GM18951 (cell line): ENCODE results near the gene CDKN2AIPNL.
"Not testable (repeated sequence)": the region's sequence is repeated elsewhere in the genome, so short reads cannot be mapped to it uniquely, and the experiment has no call there.

Source experiments
- POLR2A ChIP-seq: IDR thresholded peaks from 4 replicates; pipeline ENCODE4 v1.6.1; 2011; ENCODE audit warnings: mild to moderate bottlenecking; ENCODE audit not compliant: insufficient read length, insufficient read depth; ENCODE audit errors: extremely low read depth
- in situ Hi-C: fragments of 300-500 bp; cut with MboI; formaldehyde crosslinking; loops from one replicate; pipeline ENCODE4 v1.12.0; 2022; ENCODE audit warnings: low sequenced_read_pairs, mixed read lengths, inconsistent platforms; ENCODE audit not compliant: unreplicated experiment

The CDKN2AIPNL gene

GRCh38 chr5:134403951-134404350 lies 7.7 kb downstream of the CDKN2AIPNL start:
- TF ChIP-seq POLR2A = no peak
- in situ Hi-C loops = no loop called here

DNA sequence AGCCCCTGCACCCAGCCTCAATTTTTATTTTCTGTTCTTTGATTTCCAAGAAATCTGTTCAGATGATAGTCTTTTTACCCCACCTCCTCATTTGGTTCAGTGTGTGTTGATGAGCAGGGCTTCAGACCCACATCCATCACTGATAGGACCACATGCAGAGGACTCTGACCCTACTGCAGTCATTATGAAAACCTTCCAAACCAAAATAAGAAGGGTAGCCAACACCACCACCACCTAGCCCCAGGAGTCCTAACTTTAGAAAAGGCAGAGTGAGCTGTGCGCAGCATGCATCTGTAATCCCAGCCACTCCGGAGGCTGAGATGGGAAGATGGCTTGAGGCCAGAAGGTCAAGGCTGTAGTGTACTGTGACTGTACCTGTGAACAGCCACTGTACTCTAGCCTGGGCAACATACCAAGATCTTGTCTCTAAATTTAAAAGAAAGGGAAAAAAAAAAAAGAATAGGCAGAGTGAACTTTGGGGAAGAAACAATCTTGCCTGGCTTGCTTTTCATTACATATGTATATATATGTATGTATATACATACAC lies 13.0 kb downstream of the CDKN2AIPNL start:
- in situ Hi-C loops = no loop called here
- no peak for TF ChIP-seq POLR2A

GRCh38 chr5:134397196-134397595 lies 14.5 kb downstream of the CDKN2AIPNL start:
- in situ Hi-C loops = no loop called here
- TF ChIP-seq POLR2A = peak; percentile 11

DNA sequence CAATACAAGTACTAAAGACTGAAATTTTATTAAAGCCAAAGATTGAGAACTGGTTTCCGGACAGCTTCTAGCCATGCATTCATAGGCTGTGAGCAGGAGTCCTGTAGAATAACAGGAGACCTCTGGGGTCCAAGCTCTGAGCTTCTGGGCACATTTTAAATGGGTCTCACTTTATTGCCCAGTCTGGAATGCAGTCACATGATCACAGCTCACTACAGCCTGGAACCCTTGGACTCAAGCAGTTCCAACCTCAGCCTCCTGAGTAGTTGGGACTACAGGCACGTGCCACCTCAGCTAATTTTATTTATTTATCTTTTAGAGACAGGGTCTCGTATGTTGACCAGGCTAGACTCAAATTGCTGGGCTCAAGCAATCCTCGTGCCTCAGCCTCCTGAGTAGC lies 15.4 kb downstream of the CDKN2AIPNL start:
- in situ Hi-C loops = no loop called here

GRCh38 chr5:134394932-134395331 lies 16.7 kb downstream of the CDKN2AIPNL start:
- TF ChIP-seq POLR2A = no peak
- in situ Hi-C loops = no loop called here

More for the DNA sequence above, 15.4 kb downstream of the CDKN2AIPNL start:
- TF ChIP-seq POLR2A = no peak

DNA sequence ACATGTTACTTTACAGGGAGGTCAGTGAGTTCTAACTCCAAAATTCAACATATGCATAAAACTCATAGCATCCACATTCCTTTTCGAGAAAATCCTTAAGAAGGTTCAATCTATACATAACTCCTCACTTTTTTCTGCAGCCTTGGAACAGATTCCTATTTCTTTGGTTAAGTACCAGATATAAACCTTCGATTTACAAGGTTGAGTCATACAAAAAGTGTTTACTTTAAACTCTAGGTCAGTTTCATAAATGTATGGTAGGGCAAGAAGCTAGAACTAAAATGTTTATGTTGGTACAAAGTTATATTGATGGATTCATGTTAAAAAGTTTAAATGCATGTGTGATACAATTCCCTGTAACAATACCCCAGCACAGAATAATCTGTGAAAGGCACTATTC lies 19.4 kb downstream of the CDKN2AIPNL start:
- in situ Hi-C loops = no loop called here
- TF ChIP-seq POLR2A = no peak

DNA sequence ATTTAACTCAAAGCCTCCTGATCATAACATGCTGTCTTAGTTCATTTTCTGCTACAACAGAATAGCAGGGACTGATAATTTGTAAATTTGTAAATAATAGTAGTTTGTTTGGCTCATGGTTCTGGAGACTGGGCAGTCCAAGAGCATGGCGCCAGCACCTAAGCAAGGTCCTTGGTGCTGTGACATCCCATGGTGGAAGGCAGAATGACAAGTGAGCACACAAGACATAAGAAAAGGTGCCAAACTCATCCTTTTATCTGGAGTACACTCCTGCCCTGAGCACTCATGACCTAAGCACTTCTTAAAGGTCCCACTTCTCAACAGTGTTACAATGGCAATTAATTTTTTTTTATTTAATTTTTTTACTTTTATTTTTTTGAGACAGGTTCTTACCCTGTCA lies 24.2 kb downstream of the CDKN2AIPNL start:
- no peak for TF ChIP-seq POLR2A
- in situ Hi-C loops = no loop called here

DNA sequence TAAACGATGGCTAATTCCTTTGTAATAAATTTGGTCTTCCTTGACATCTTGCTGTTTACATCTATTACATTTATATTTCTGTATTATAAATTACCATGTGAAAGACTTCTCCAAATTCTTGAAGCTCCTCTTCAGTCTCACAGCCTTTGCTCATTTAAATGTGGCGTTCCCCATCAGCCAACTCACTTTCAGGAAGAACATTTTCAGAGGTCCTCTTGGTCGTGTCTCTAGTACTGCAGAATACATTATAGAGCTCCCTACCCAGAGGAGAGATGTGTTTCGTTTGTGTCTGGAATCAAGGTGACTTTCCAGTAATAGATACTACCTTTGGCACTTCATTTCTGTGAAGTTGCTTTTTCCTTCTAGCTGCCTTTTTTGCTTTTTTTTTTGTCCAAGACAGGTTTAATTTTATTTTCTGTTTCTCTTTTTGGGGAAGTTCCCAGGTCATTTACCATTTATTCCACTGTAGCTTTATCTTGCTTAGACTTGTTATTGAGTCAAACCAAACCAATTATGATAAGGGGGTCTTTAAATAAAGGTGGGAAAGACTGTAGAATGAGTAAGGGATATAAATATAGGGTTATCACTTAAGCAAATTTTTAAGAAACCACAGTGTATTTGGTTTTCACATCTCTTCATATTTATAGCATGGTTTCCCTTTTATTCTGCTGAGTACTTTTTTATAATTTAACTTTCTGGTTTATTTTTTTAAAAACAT lies 27.5 kb downstream of the CDKN2AIPNL start:
- no peak for TF ChIP-seq POLR2A
- in situ Hi-C loops = no loop called here

GRCh38 chr5:134382204-134382603 lies 29.5 kb downstream of the CDKN2AIPNL start:
- in situ Hi-C loops = not testable (repeated sequence)

DNA sequence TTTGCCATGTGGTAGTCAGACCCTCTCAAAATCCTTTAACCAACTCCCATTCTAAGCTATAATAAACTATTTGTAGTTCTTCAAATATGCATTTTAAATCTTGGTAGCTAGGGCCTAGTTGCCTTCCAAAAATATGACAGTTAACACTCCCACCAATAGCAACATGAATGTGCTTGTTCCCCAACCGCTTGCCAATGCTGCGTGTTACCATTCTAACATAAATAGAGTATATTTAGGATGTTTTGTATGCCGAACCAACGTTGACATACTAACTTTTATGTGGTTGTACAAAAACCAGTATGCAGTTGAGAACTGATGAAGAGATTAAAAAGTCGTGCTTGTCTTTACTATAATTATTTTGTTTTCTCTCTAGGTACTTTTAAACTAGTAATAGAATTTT lies 31.3 kb downstream of the CDKN2AIPNL start:
- no peak for TF ChIP-seq POLR2A
- in situ Hi-C loops = no loop called here

GRCh38 chr5:134374232-134374631 lies 37.4 kb downstream of the CDKN2AIPNL start:
- in situ Hi-C loops = no loop called here
- no peak for TF ChIP-seq POLR2A

DNA sequence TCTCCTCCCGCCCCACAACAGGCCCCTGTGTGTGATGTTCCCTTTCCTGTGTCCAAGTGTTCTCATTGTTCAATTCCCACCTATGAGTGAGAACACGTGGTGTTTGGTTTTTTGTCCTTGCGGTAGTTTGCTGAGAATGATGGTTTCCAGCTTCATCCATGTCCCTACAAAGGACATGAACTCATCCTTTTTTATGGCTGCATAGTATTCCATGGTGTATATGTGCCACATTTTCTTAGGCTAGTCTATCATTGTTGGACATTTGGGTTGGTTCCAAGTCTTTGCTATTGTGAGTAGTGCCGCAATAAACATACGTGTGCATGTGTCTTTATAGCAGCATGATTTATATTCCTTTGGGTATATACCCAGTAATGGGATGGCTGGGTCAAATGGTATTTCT lies 38.0 kb downstream of the CDKN2AIPNL start:
- in situ Hi-C loops = not testable (repeated sequence)

- in situ Hi-C loops = no loop called here
Measured at GRCh38 chr5:134371834-134372340, 39.8 kb downstream of the CDKN2AIPNL start.

More at GRCh38 chr5:134371834-134372340, 39.8 kb downstream of the CDKN2AIPNL start:
- no peak for TF ChIP-seq POLR2A
